ENCODE measurements around the gene CPN2. TPM values are rescaled to one million over a fixed set of nuclear protein-coding genes. Genes with fewer than 3 reads are reported as not detected.

Gene CPN2
- total RNA-seq, 3 donors from 2014 or later (not counting 1 experiment from before 2014, with no cell fraction given), result not detected

GRCh38 chr3:194333212-194333980 lies 17.7 kb downstream of the CPN2 start:
- H3K4me3 ChIP-seq (ENCODE audit: low read length), result no peak overlapping the region
- H3K9me3 ChIP-seq (ENCODE audit: control insufficient read depth, insufficient read depth, low read length), result no peaks in the 10 kb centered on the region
- DNase-seq (peak; percentile 86 to 92), ATAC-seq (peak; percentile 93 to 97 (median 96))
- intact Hi-C loops (cut with micrococcal nuclease), result loop anchor here (1.0 to 10.0 kb wide), 2 partner anchors 71 to 241 kb away; no protein-coding TSS in a partner anchor
- H3K27ac ChIP-seq (ENCODE audit: low read length), result no peak overlapping the region
- peaks cover 9% of the 10 kb centered on the region for H3K4me1 ChIP-seq (ENCODE audit: control insufficient read depth, insufficient read depth, low read length)
- peaks cover 28 to 31% of the 10 kb centered on the region in 2 donors for H3K27me3 Mint-ChIP-seq (ENCODE audit: low read depth in 2 of 2)
- WGBS (ENCODE audit: insufficient coverage), result 4% methylated on average over 69 of the region's 69 CpGs
- peak overlapping the region; percentile 78 for H3K4me3 Mint-ChIP-seq
- no peaks in the 10 kb centered on the region for H3K36me3 ChIP-seq (ENCODE audit: control insufficient read depth, insufficient read depth, low read length)
- H3K4me1 Mint-ChIP-seq, result peaks cover 4 to 10% of the 10 kb centered on the region in 2 donors
- H3K27me3 ChIP-seq (ENCODE audit: control insufficient read depth, insufficient read depth, low read length), result peaks cover 10% of the 10 kb centered on the region
- H3K36me3 Mint-ChIP-seq, result no peaks in the 10 kb centered on the region
- H3K9me3 Mint-ChIP-seq, result no peaks in the 10 kb centered on the region
- peak; percentile 99 for TF ChIP-seq CTCF (IDR thresholded peaks at IDR 0.05)
- H3K27ac Mint-ChIP-seq, result no peak overlapping the region

GRCh38 chr3:194332858-194333211 lies 18.3 kb downstream of the CPN2 start:
- ATAC-seq (no peak), DNase-seq (no peak)
- H3K36me3 ChIP-seq (ENCODE audit: control insufficient read depth, insufficient read depth, low read length), result no peaks in the 10 kb centered on the region
- no peaks in the 10 kb centered on the region for H3K9me3 Mint-ChIP-seq
- no peaks in the 10 kb centered on the region for H3K9me3 ChIP-seq (ENCODE audit: control insufficient read depth, insufficient read depth, low read length)
- peaks cover 9% of the 10 kb centered on the region for H3K4me1 ChIP-seq (ENCODE audit: control insufficient read depth, insufficient read depth, low read length)
- no peak overlapping the region for H3K27ac ChIP-seq (ENCODE audit: low read length)
- TF ChIP-seq CTCF (IDR thresholded peaks at IDR 0.05), result no peak
- H3K27me3 Mint-ChIP-seq (ENCODE audit: low read depth in 2 of 2), result peaks cover 28 to 31% of the 10 kb centered on the region in 2 donors
- intact Hi-C loops (cut with micrococcal nuclease), result loop anchor here (1.0 to 10.0 kb wide), 2 partner anchors 71 to 242 kb away; no protein-coding TSS in a partner anchor
- WGBS (ENCODE audit: insufficient coverage), result 85% methylated on average over 4 of the region's 7 CpGs
- H3K27ac Mint-ChIP-seq, result no peak overlapping the region
- no peaks in the 10 kb centered on the region for H3K36me3 Mint-ChIP-seq
- no peak overlapping the region for H3K4me3 ChIP-seq (ENCODE audit: low read length)
- peak overlapping the region; percentile 60 for H3K4me3 Mint-ChIP-seq
- peaks cover 10% of the 10 kb centered on the region for H3K27me3 ChIP-seq (ENCODE audit: control insufficient read depth, insufficient read depth, low read length)
- peaks cover 4 to 10% of the 10 kb centered on the region in 2 donors for H3K4me1 Mint-ChIP-seq

GRCh38 chr3:194330579-194330978 lies 20.5 kb downstream of the CPN2 start:
- H3K4me1 Mint-ChIP-seq, result peaks cover 4 to 10% of the 10 kb centered on the region in 2 donors
- intact Hi-C loops (cut with micrococcal nuclease), result loop anchor here (10.0 kb wide), 1 partner anchor 244 kb away; no protein-coding TSS in a partner anchor
- Histone ChIP-seq H3K27ac (ENCODE audit: low read length) (no peak overlapping the region), H3K4me3 (ENCODE audit: low read length) (no peak overlapping the region), H3K9me3 (ENCODE audit: control insufficient read depth, insufficient read depth, low read length) (peaks cover 6% of the 10 kb centered on the region), H3K36me3 (ENCODE audit: control insufficient read depth, insufficient read depth, low read length) (no peaks in the 10 kb centered on the region), H3K27me3 (ENCODE audit: control insufficient read depth, insufficient read depth, low read length) (peaks cover 10% of the 10 kb centered on the region), H3K4me1 (ENCODE audit: control insufficient read depth, insufficient read depth, low read length) (peaks cover 9% of the 10 kb centered on the region)
- peaks cover 20 to 28% of the 10 kb centered on the region in 2 donors for H3K27me3 Mint-ChIP-seq (ENCODE audit: low read depth in 2 of 2)
- TF ChIP-seq CTCF (IDR thresholded peaks at IDR 0.05), result no peak
- no peaks in the 10 kb centered on the region for H3K36me3 Mint-ChIP-seq
- 82% methylated on average over 4 of the region's 4 CpGs for WGBS (ENCODE audit: insufficient coverage)
- no peak overlapping the region for H3K4me3 Mint-ChIP-seq
- no peak for DNase-seq
- no peak overlapping the region for H3K27ac Mint-ChIP-seq
- no peak for ATAC-seq
- H3K9me3 Mint-ChIP-seq, result no peaks in the 10 kb centered on the region
